ENCODE data around the gene TSPEAR.

The TSPEAR gene

GRCh38 chr21:44740742-44741141 is 29.4 kb upstream of the TSPEAR start:
- DNase-seq (ENCODE audit: low read depth in 2 of 2) = no peak

GRCh38 chr21:44739316-44739715 is 27.9 kb upstream of the TSPEAR start:
- DNase-seq (ENCODE audit: low read depth in 2 of 2) = no peak

- no peak for DNase-seq (ENCODE audit: low read depth in 2 of 2)
These were observed 27.2 kb upstream of the TSPEAR start for GRCh38 chr21:44738621-44739020.

GRCh38 chr21:44737706-44738354 is 26.5 kb upstream of the TSPEAR start:
- DNase-seq (ENCODE audit: low read depth in 2 of 2) = no peak

- no peak for DNase-seq (ENCODE audit: low read depth in 2 of 2)
These were observed 25.1 kb upstream of the TSPEAR start for GRCh38 chr21:44736291-44737004.

- no peak for DNase-seq (ENCODE audit: low read depth in 2 of 2)
These were observed 24.4 kb upstream of the TSPEAR start for GRCh38 chr21:44735821-44736220.

- DNase-seq (ENCODE audit: low read depth in 2 of 2) = no peak
These were observed 23.5 kb upstream of the TSPEAR start for GRCh38 chr21:44734841-44735240.

- no peak for DNase-seq (ENCODE audit: low read depth in 2 of 2)
These were observed 22.8 kb upstream of the TSPEAR start for GRCh38 chr21:44734026-44734745.

- DNase-seq (ENCODE audit: low read depth in 2 of 2) = no peak
These were observed 21.6 kb upstream of the TSPEAR start for GRCh38 chr21:44732956-44733355.

GRCh38 chr21:44732263-44732662 is 20.9 kb upstream of the TSPEAR start:
- DNase-seq (ENCODE audit: low read depth in 2 of 2) = no peak

- no peak for DNase-seq (ENCODE audit: low read depth in 2 of 2)
These were observed 19.7 kb upstream of the TSPEAR start for GRCh38 chr21:44730951-44731579.

- DNase-seq (ENCODE audit: low read depth in 2 of 2) = no peak
These were observed 18.6 kb upstream of the TSPEAR start for GRCh38 chr21:44730028-44730395.

GRCh38 chr21:44729336-44730027 is 18.1 kb upstream of the TSPEAR start:
- no peak for DNase-seq (ENCODE audit: low read depth in 2 of 2)

- DNase-seq (ENCODE audit: low read depth in 2 of 2) = no peak
These were observed 17.3 kb upstream of the TSPEAR start for GRCh38 chr21:44728716-44729115.

- DNase-seq (ENCODE audit: low read depth in 2 of 2) = no peak
These were observed 16.4 kb upstream of the TSPEAR start for GRCh38 chr21:44727757-44728156.

GRCh38 chr21:44727321-44727720 is 15.9 kb upstream of the TSPEAR start:
- no peak for DNase-seq (ENCODE audit: low read depth in 2 of 2)

- DNase-seq (ENCODE audit: low read depth in 2 of 2) = no peak
These were observed 15.5 kb upstream of the TSPEAR start for GRCh38 chr21:44726826-44727225.

GRCh38 chr21:44724926-44725325 is 13.6 kb upstream of the TSPEAR start:
- no peak for DNase-seq (ENCODE audit: low read depth in 2 of 2)

GRCh38 chr21:44724196-44724595 is 12.8 kb upstream of the TSPEAR start:
- DNase-seq (ENCODE audit: low read depth in 2 of 2) = no peak

- no peak for DNase-seq (ENCODE audit: low read depth in 2 of 2)
These were observed 12.1 kb upstream of the TSPEAR start for GRCh38 chr21:44723177-44724131.

GRCh38 chr21:44722731-44723130 is 11.4 kb upstream of the TSPEAR start:
- DNase-seq (ENCODE audit: low read depth in 2 of 2) = no peak

All from stimulated activated CD4-positive, alpha-beta T cell treated with anti-CD3 and anti-CD28 coated beads, Interleukin-4, amount 100 ng/mL, for 48 hours (primary cell).